Endodermal cell (in vitro differentiated cells): ENCODE measurements around the gene TMEM239. TPM values are rescaled to one million over a fixed set of nuclear protein-coding genes. Genes with fewer than 3 reads are reported as not detected.
A peak's percentile ranks its signal among the peaks of the same experiment; 100 is the strongest.

Experiments used
- DNase-seq: peaks from one replicate; pipeline ENCODE4 v3.0.0-alpha.2; 2017
- H3K27ac ChIP-seq: 2 replicates; pipeline ENCODE4 v1.5.1; 2013; ENCODE audit warnings: mild to moderate bottlenecking, low read depth, low read length, moderate library complexity
- H3K27me3 ChIP-seq: 2 replicates; pipeline ENCODE4 v1.6.1; 2013; ENCODE audit warnings: mild to moderate bottlenecking, low read length, moderate library complexity; ENCODE audit not compliant: insufficient read depth, control insufficient read depth, poor library complexity, severe bottlenecking
- H3K36me3 ChIP-seq: 2 replicates; pipeline ENCODE4 v1.7.0; 2013; ENCODE audit warnings: mild to moderate bottlenecking, low read length, moderate library complexity; ENCODE audit not compliant: control insufficient read depth, insufficient read depth
- H3K4me1 ChIP-seq: one replicate; pipeline ENCODE4 v1.7.0; 2013; ENCODE audit warnings: low read length; ENCODE audit not compliant: control insufficient read depth, insufficient read depth
- H3K4me3 ChIP-seq: 2 replicates; pipeline ENCODE4 v1.5.1; 2013; ENCODE audit warnings: mild to moderate bottlenecking, low read length, moderate library complexity
- H3K9ac ChIP-seq: 2 replicates; pipeline ENCODE4 v1.6.1; 2013; ENCODE audit warnings: mild to moderate bottlenecking, low read length, moderate library complexity; ENCODE audit not compliant: poor library complexity, severe bottlenecking; ENCODE audit errors: extremely low read depth
- H3K9me3 ChIP-seq: 2 replicates; pipeline ENCODE4 v1.6.1; 2013; ENCODE audit warnings: mild to moderate bottlenecking, low read length, moderate library complexity; ENCODE audit not compliant: control insufficient read depth
- H3K27ac Mint-ChIP-seq: 2 replicates; pipeline ENCODE4 v1.8.0; 2020; ENCODE audit warnings: mixed read lengths
- H3K27me3 Mint-ChIP-seq: 2 replicates; pipeline ENCODE4 v1.8.0; 2021; ENCODE audit warnings: mild to moderate bottlenecking, mixed read lengths; ENCODE audit not compliant: insufficient read depth
- H3K36me3 Mint-ChIP-seq: 2 replicates; pipeline ENCODE4 v1.8.0; 2020; ENCODE audit warnings: low read depth, mixed read lengths
- H3K4me1 Mint-ChIP-seq: 2 replicates; pipeline ENCODE4 v1.8.0; 2020; ENCODE audit warnings: mixed read lengths
- H3K4me3 Mint-ChIP-seq: 2 replicates; pipeline ENCODE4 v1.8.0; 2020; ENCODE audit warnings: mild to moderate bottlenecking, moderate library complexity, mixed read lengths
- H3K9me3 Mint-ChIP-seq: 2 replicates; pipeline ENCODE4 v1.8.0; 2020; ENCODE audit warnings: mild to moderate bottlenecking, mixed read lengths
- WGBS, 2 experiments: methylation state at CpG; one replicate each; pipeline versions ENCODE4 v1.1.5 to v1.1.7; 2013; ENCODE audit warnings: missing lambda C conversion rate in 2 of 2, mixed read lengths in 1 of 2; ENCODE audit not compliant: insufficient coverage in 1 of 2, insufficient read length in 1 of 2; 5-methylcytosine and 5-hydroxymethylcytosine counted together
- total RNA-seq, 2 donors: library from RNA; stranded (reverse); fragmentation: NEBNext Ultra II Directional in 1 of 2; extraction: Animal tissue kit (Norgen Biotek cat#: 25700) in 1 of 2; gene quantifications; 2 replicates in 1 of 2; 3 replicates in 1 of 2; pipeline ENCODE4 v1.2.1, GENCODE V29; 2021
- TF ChIP-seq, protein P1 (sequence below): fragments of 200-600 bp; sonication (generic); conservative IDR thresholded peaks from 2 replicates; pipeline ENCODE4 v1.5.0; 2021; ENCODE audit warnings: antibody characterized with exemption, mild to moderate bottlenecking

The TMEM239 gene
- total RNA-seq, 2 donors from 2014 or later: not detected

DNA sequence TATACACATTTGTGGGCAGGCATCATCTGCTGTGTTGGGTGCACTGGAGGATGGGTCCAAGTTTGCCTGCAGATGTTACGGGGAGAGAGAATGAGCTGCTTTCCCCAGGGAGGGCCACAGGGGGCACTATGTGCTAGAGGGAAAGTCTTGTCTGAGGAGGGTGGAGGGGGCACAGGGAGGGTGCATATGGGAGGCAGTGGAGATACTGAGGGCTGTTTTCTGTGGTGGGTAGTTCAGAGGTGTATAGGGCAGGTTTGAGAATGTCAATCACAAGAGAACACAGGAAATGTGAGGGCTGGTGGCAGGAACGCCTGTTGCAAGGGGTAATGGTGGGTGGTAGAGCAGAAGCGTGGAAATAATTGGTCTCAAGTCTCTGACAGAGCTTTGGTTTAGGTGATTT, 49.5 kb downstream of the TMEM239 start:
- Mint-ChIP-seq H3K4me1 (no peaks in the 10 kb centered on the region), H3K27me3 (peaks cover 4% of the 10 kb centered on the region), H3K36me3 (peaks cover 18% of the 10 kb centered on the region), H3K27ac (no peak overlapping the region), H3K9me3 (no peaks in the 10 kb centered on the region), H3K4me3 (no peak overlapping the region)
- Histone ChIP-seq H3K9me3 (no peaks in the 10 kb centered on the region), H3K27me3 (no peaks in the 10 kb centered on the region), H3K4me3 (no peak overlapping the region), H3K9ac (no peak overlapping the region), H3K4me1 (no peaks in the 10 kb centered on the region), H3K27ac (no peak overlapping the region), H3K36me3 (no peaks in the 10 kb centered on the region)
- TF ChIP-seq, protein P1, sequence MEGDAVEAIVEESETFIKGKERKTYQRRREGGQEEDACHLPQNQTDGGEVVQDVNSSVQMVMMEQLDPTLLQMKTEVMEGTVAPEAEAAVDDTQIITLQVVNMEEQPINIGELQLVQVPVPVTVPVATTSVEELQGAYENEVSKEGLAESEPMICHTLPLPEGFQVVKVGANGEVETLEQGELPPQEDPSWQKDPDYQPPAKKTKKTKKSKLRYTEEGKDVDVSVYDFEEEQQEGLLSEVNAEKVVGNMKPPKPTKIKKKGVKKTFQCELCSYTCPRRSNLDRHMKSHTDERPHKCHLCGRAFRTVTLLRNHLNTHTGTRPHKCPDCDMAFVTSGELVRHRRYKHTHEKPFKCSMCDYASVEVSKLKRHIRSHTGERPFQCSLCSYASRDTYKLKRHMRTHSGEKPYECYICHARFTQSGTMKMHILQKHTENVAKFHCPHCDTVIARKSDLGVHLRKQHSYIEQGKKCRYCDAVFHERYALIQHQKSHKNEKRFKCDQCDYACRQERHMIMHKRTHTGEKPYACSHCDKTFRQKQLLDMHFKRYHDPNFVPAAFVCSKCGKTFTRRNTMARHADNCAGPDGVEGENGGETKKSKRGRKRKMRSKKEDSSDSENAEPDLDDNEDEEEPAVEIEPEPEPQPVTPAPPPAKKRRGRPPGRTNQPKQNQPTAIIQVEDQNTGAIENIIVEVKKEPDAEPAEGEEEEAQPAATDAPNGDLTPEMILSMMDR: peak; percentile 56
- WGBS, 2 experiments: 90 to 100% methylated on average over 2 to 3 of the region's 3 CpGs
- DNase-seq: peak; percentile 69

DNA sequence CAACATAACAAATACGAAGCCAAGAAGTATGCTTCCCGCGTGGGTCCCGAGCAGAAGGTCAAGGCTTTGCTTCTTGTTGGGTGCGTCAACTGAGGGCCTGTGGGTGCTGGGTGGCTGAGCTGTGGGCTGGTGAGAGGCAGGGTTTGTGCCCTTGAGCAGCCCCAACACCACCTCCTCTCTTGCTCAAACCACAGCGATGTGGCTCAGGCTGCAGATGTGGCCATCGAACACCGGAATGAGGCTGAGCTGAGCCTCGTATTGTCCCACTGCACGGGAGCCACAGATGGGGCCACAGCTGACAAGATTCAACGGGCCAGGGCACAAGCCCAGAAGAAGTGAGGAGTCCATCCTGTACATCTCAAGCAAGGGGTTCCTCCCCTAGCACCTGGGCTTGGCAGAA, 50.1 kb downstream of the TMEM239 start:
- Mint-ChIP-seq H3K27me3 (peaks cover 10% of the 10 kb centered on the region), H3K36me3 (peaks cover 14% of the 10 kb centered on the region), H3K9me3 (no peaks in the 10 kb centered on the region), H3K4me1 (no peaks in the 10 kb centered on the region), H3K4me3 (no peak overlapping the region), H3K27ac (no peak overlapping the region)
- Histone ChIP-seq H3K9ac (no peak overlapping the region), H3K9me3 (no peaks in the 10 kb centered on the region), H3K4me1 (no peaks in the 10 kb centered on the region), H3K4me3 (no peak overlapping the region), H3K36me3 (no peaks in the 10 kb centered on the region), H3K27ac (no peak overlapping the region), H3K27me3 (peaks cover under 1% of the 10 kb centered on the region)
- TF ChIP-seq, protein P1: no peak
- DNase-seq: no peak
- 93 to 100% methylated on average over 6 to 11 of the region's 11 CpGs for whole genome bisulfite sequencing, 2 experiments

DNA sequence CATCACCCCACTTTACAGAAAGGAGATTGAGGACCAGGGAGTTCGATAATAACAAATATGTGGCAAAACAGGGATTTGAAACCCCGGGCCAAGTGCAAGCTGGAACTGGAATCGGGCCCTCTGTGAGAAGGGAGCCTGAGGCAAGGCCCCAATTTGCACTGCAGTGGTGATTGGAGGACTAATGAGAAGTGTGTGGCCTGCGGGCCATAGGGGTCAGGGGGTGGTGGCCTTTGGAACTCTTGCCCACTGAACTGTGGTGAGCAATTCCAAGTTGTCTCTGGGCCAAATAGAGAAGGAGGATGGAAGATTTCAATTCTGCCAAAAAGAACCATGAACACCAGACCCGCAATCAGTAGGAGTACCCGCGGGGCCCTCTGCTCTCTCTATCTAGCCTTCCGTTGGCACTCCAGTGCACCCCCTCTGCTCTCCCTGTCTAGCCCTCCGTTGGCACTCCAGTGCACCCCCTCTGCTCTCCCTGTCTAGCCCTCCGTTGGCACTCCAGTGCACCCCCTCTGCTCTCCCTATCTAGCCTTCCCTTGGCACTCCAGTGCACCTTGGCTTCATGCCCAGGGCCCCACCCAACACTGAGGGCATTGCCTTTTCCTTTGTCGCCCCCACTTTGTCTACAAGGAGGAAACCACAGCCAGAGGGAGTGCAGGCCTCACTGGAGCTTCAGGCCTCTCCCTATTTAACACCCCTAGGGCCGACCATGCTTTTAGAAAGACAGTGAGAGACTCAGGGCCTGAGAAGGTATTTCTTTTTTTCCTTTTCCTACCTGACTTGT, 51.1 kb downstream of the TMEM239 start:
- TF ChIP-seq, protein P1: no peak
- Histone ChIP-seq H3K27me3 (peaks cover 11% of the 10 kb centered on the region), H3K36me3 (no peaks in the 10 kb centered on the region), H3K27ac (no peak overlapping the region), H3K9me3 (no peaks in the 10 kb centered on the region), H3K9ac (no peak overlapping the region), H3K4me3 (no peak overlapping the region), H3K4me1 (no peaks in the 10 kb centered on the region)
- H3K9me3 Mint-ChIP-seq: no peaks in the 10 kb centered on the region
- no peak overlapping the region for H3K27ac Mint-ChIP-seq
- H3K27me3 Mint-ChIP-seq: peaks cover 17% of the 10 kb centered on the region
- peaks cover 12% of the 10 kb centered on the region for H3K36me3 Mint-ChIP-seq
- peaks cover 4% of the 10 kb centered on the region for H3K4me1 Mint-ChIP-seq
- 92 to 96% methylated on average over 7 to 12 of the region's 12 CpGs for WGBS, 2 experiments
- no peak overlapping the region for H3K4me3 Mint-ChIP-seq
- no peak for DNase-seq

Other genes starting within 250 kb of the TMEM239 start
- 100 to 1,000 TPM; 386 to 432 TPM for gene NOP56, start 163.7 kb upstream of the TMEM239 start, total RNA-seq
- 10 to 100 TPM; 89.9 to 91.7 TPM for gene IDH3B, start 152.1 kb upstream of the TMEM239 start, total RNA-seq
- gene EBF4, start 123.6 kb upstream of the TMEM239 start, total RNA-seq: 10 to 100 TPM in 1 of 2 donors, 1 to 10 TPM in 1; 6.4 to 12.1 TPM
- 100 to 1,000 TPM in 1 of 2 donors, 10 to 100 TPM in 1; 80.1 to 106 TPM for gene CPXM1, start 15.7 kb upstream of the TMEM239 start, total RNA-seq
- gene C20orf141, start 1.4 kb upstream of the TMEM239 start, total RNA-seq: not detected
- gene PCED1A, start 24.3 kb downstream of the TMEM239 start, total RNA-seq: 10 to 100 TPM; 40.2 to 46.5 TPM
- 10 to 100 TPM; 36.8 to 37.5 TPM for gene VPS16, start 24.4 kb downstream of the TMEM239 start, total RNA-seq
- gene PTPRA, start 57.1 kb downstream of the TMEM239 start, total RNA-seq: 10 to 100 TPM; 52.4 to 58.7 TPM
- 1 to 10 TPM in 1 of 2 donors, not detected in 1; 2.5 TPM for gene GNRH2, start 227.3 kb downstream of the TMEM239 start, total RNA-seq
- 10 to 100 TPM; 75.1 to 87.7 TPM for gene MRPS26, start 229.7 kb downstream of the TMEM239 start, total RNA-seq